ENCODE measurements around the gene FAM50A.

FAM50A gene

DNA sequence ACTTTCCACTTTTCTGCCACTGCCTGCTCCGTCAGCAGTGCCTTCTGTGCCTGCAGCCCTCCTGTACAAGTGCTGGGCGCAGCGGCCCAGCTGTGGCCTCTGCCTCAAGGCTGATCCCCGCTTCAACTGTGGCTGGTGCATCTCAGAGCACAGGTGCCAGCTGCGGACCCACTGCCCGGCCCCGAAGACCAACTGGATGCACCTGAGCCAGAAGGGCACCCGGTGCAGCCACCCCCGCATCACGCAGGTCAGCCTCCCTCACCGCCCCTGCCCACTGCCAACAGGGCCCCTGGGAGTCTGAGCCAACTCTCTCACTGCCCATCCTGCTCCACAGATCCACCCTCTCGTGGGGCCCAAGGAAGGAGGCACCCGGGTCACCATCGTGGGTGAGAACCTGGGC is 21.7 kb downstream of the FAM50A start:
- ATAC-seq (no peak), DNase-seq (no peak)

- ATAC-seq (no peak), DNase-seq (no peak)
Measured at GRCh38 chrX:154466036-154466435, 22.1 kb downstream of the FAM50A start.

DNA sequence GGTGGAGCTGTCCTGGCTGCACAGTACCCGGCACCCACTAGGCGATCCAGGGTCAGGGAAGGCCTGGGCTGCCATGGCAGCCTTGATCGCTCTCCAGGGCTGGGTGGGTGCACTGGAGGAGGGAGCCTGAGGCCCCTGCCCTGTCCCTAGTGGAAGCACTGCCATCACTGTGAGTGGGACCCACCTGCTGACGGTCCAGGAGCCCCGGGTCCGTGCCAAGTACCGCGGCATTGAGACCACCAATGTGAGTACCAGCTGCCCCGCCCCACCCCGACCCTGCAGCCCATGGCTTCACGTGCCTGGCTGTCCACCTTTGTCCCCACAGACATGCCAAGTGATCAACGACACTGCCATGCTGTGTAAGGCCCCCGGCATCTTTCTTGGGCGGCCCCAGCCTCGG is 23.0 kb downstream of the FAM50A start:
- ATAC-seq (no peak), DNase-seq (no peak)

GRCh38 chrX:154467556-154467955 is 23.6 kb downstream of the FAM50A start:
- DNase-seq (no peak), ATAC-seq (no peak)

GRCh38 chrX:154468217-154468616 is 24.3 kb downstream of the FAM50A start:
- DNase-seq = no peak
- no peak for ATAC-seq

DNA sequence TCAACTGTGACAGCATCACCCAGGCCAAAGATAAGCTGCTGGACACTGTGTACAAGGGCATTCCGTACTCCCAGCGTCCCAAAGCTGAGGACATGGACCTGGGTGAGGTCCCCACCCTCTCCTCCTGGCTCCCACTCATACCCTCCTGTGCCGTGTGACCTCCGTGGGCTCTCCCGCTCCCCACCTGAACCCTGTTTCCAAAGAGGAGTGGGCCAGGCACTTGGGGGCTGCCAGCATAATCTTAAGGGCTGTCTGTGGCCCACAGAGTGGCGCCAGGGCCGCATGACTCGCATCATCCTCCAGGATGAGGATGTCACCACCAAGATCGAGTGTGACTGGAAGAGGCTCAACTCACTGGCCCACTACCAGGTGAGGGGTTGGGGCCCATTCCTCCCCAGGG is 25.2 kb downstream of the FAM50A start:
- no peak for DNase-seq
- ATAC-seq = no peak

GRCh38 chrX:154469880-154470279 is 25.9 kb downstream of the FAM50A start:
- no peak for ATAC-seq
- DNase-seq = no peak

GRCh38 chrX:154470434-154470833 is 26.5 kb downstream of the FAM50A start:
- DNase-seq (no peak), ATAC-seq (no peak)

GRCh38 chrX:154470914-154471568 is 27.1 kb downstream of the FAM50A start:
- no peak for ATAC-seq
- no peak for DNase-seq

DNA sequence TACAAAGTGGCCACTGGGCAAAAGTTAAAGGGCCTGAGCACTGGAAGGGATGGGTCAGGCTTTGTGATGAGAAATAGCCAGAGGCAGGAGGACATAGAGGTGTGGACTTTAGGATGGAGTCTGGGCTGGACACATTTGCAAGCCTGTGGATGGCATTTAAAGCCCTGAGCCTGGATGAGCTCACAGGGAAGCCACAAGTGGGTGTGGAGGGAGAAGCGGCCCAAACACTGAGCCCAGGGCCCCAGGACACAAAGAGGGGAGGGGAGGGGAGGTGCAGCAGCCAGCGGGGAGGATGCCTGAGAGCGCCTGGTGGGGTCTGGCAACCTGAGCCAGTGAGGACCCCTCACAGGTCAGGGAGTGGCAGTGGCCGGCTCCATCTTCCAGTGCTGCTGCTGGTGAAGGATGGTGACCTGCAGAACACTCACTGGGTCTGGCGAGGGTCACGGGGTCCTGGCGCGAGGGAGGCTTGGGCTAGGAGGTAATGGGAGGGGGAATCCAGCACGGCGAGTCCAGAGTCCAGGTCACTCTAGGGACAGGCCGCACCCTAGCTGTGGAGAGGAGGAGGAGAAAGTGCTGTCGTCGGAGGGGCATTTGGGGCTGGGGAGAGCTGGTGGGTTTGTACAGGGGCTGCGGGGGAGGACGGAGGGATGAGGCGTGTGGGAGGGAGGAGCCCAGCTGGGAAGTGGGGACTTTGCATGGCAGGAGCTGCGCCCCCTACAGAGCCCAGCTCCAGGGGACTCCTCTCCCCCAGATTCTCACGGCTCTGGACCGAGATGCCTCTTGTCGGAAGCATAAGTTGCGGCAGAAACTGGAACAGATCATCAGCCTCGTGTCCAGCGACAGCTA is 28.1 kb downstream of the FAM50A start:
- ATAC-seq = no peak
- no peak for DNase-seq

DNA sequence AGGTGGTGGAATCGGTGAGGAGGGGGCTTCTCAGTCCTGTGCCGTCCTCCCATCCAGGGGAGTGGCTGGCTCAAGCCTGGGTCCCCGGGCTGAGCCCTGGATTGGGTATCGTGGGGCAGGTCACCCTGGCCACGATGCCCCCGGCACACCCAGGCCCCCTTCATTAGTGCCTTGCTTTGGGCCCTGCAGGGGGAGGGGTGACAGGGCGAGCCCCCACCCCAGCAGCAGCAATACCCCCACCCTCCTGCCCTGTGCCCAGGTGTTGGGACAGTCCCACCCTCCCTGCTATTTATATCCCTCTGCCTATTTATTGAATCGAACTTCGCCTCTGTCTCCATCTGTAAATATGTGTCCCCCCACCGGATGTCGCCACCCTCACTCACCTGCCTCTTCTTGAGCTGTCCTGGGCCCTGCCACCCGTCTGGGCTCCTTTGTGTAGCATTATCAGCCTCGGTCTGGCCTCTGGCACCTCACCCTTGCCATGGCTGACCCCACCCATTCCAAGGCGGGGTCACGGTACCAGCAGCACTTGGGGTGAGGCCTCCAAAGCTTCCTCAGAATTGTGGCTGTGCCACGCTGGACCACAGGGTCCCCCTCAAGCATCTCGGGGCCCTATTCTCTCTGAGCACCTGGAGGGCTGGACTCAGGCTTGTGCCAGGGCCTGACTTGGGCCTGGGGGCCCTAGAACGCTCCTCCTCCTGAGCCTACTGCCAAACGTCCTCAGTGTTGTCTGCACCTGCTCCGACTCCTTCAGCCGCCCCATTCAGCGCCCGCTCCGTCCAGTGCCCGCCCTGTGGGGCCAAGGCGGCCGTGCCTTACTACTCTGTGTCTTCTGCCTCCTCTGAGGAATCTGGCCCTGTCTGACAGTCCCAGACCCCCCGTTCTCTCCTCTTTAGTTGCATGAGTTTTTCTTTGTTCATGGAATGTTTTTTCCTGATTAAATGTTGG is 29.0 kb downstream of the FAM50A start:
- ATAC-seq (peak; percentile 16), DNase-seq (no peak)

GRCh38 chrX:154473683-154474082 is 29.7 kb downstream of the FAM50A start:
- ATAC-seq (no peak), DNase-seq (no peak)

GRCh38 chrX:154476821-154477220 is 32.9 kb downstream of the FAM50A start:
- DNase-seq (no peak), ATAC-seq (no peak)

DNA sequence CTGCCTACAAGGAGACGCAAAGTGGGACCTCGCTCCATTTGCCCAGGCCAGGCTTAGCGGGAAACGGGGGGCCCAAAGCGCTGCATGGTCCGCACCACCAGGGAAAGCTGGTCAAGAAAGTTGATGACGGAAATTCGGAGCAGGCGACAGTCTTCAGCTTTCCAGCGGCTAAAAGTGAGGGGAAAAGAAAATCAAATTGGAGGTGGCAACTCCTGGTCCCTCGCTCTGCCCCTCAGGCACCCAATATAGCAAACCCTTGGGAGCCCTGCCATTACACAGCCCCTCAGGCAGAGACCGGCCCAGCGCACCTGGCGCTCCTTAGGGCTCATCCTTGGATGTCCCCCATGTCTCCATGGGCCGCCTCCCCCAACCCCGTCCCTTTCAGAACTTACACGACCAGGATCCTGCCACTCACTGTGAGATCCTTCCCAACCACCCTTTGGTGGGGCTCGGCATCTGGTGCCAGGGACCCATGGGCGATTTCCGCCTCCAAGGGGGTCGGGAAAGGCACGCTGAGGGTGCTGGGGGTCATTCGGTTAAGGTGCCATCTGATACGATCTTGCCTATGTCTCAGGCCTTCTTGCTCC is 34.0 kb downstream of the FAM50A start:
- ATAC-seq (no peak), DNase-seq (no peak)

- ATAC-seq (peak; percentile 95), DNase-seq (peak; percentile 95)
Measured at GRCh38 chrX:154478728-154479622, 35.0 kb downstream of the FAM50A start, which contains the start of gene LAGE3. LAGE3 (minus strand) TSS chrX:154479281; CDS start chrX:154478915, 366 bp downstream.

DNA sequence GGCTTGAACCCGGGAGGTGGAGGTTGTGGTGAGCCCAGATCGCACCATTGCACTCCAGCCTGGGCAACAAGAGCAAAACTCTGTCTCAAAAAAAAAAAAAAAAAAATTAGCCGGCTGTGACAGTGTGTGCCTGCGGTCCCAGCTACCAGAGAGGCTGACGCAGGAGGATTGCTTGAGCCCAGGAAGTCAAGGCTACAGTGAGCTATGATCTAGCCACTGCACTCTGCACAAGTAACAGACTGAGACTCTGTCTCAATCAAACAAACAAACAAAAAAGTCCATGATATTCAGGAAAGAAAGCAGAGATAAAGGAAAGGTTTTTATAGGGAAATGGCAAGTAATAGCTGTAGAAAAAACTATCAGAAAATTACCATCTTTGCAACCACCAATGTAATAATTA is 37.3 kb downstream of the FAM50A start:
- DNase-seq = no peak
- ATAC-seq = no peak

DNA sequence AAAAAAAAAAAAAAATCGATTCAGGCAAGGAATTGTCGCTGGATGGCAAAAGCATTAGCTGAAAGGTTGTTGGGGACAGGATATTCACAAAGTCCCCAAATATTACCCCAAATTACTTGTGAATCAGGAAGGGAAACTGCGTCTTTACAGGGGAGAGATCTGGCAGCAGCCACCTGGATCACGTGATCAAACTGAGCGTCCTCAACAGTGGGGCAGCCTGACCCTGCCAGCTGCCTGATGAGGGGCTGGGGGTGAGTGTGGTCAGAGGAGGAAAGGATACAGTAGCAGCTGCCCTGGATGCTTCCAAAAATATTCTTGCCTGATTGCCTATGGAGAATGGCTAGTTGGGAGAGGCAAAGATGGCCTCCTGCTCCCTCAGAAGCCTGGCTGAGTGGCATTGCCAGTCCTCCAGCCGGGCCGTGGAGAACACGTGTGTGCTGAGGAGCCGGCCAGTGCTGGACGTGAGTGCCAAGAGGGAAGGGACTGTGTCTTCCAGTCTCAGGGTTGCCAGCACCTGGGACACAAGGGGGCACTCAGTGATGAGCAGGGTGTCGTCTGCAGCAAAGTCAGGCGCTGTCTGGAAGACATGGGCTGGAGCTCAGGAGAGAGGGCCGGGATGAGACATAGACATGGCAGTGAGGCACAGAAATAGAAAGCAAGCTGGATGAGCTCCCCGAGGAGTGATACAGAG is 38.1 kb downstream of the FAM50A start:
- ATAC-seq (no peak), DNase-seq (no peak)

DNA sequence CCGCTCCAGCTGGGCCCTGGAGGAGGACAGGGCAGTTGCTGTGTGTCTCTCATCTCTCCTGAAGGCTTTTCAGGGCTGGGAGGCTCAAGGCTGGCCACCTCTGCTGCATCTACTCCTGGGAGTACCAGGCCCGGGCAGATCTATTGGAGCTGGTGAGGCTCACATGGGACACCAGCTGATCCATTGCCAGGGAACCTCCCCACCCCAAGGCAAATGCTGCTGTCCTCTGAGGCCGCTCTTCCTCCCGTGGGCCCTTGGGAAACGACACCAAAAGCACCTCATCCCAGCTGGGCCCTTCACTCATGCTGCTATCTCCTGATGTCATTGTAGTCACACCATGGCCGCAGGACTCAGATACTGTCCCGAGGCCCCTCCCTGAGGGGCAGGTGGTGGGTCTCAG is 38.8 kb downstream of the FAM50A start:
- DNase-seq = no peak
- no peak for ATAC-seq

DNA sequence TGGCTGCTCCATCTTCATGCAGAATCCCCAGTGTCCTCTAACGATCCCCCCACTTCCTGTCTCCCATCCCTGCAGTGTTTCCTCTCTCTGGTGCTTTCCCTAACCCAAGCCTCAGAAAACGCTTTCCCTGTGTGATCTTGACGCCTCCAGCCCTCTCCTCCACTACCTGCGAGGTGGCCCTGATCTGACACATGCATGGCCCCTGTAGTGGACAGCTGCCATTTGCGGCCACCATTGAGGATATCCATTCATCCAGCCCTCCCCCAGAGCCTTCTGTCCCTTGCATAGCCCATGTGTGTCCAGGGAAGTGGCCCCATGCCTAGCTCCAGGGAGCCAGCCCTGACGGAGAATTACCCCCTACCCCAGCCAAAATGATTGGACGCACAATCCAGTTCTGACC is 39.4 kb downstream of the FAM50A start:
- ATAC-seq (no peak), DNase-seq (no peak)

Data from stimulated activated naive CD8-positive, alpha-beta T cell treated with anti-CD3 and anti-CD28 coated beads, Interleukin-15, Interleukin-2, amounts not matched to agents 100 U/mL and 50 U/mL, for 24 hours (primary cell).